H1 (cell line): ENCODE measurements around the gene IGSF5. TPM values are rescaled to one million over a fixed set of nuclear protein-coding genes. Genes with fewer than 3 reads are reported as not detected.

ENCODE experiments used
- CTCF ChIA-PET: fragments of 300-600 bp; sonication (Branson Sonifier 250); formaldehyde crosslinking; loops from one replicate; lab custom pipeline; 2021; ENCODE audit not compliant: partially characterized antibody; lab: Charles Lee
- POLR2A ChIA-PET: fragments of 300-600 bp; sonication (Branson Sonifier 250); formaldehyde crosslinking; loops from one replicate; lab custom pipeline; 2021; ENCODE audit warnings: inconsistent platforms; ENCODE audit not compliant: partially characterized antibody; lab: Charles Lee
- DNase-seq, 2 experiments: peaks; one replicate each; pipeline versions ENCODE4 v3.0.0 to v3.0.0-alpha.2; 2010 to 2022; ENCODE audit warnings: low spot score in 2 of 2, low read depth in 1 of 2, mixed read lengths in 1 of 2
- FAIRE-seq: peaks from 2 replicates; lab custom pipeline; 2011; peaks lifted over from hg19 to GRCh38; lab: Jason Lieb, UNC
- H2AFZ ChIP-seq: 2 replicates; pipeline ENCODE4 v1.8.1; 2012; ENCODE audit warnings: low read length, inconsistent platforms
- H2AK5ac ChIP-seq: 2 replicates; pipeline ENCODE4 v1.6.1; 2013; ENCODE audit warnings: low read depth, low read length
- H2BK120ac ChIP-seq: replicated peaks from 2 replicates; pipeline ENCODE3; 2013; ENCODE audit warnings: low read depth, low read length, inconsistent platforms
- H2BK12ac ChIP-seq: 2 replicates; pipeline ENCODE4 v1.6.1; 2013; ENCODE audit warnings: low read depth, low read length
- H2BK15ac ChIP-seq: 2 replicates; pipeline ENCODE4 v1.6.1; 2013; ENCODE audit warnings: low read length
- H2BK20ac ChIP-seq: 2 replicates; pipeline ENCODE4 v1.6.1; 2013; ENCODE audit warnings: low read length
- H2BK5ac ChIP-seq: 2 replicates; pipeline ENCODE4 v1.6.1; 2013; ENCODE audit warnings: low read depth, low read length
- H3K14ac ChIP-seq: 2 replicates; pipeline ENCODE4 v1.6.1; 2013; ENCODE audit warnings: inconsistent platforms; ENCODE audit not compliant: insufficient read length
- H3K18ac ChIP-seq: 2 replicates; pipeline ENCODE4 v1.6.1; 2013; ENCODE audit warnings: low read length; ENCODE audit errors: extremely low read depth
- H3K23ac ChIP-seq: 2 replicates; pipeline ENCODE4 v1.6.1; 2013; ENCODE audit warnings: inconsistent platforms; ENCODE audit not compliant: insufficient read length
- H3K23me2 ChIP-seq: 2 replicates; pipeline ENCODE4 v1.6.1; 2013; ENCODE audit warnings: low read depth, low read length
- H3K27ac ChIP-seq: 2 replicates; pipeline ENCODE4 v1.6.1; 2011; ENCODE audit warnings: low read depth, low read length, inconsistent platforms
- H3K27me3 ChIP-seq, 4 experiments: replicated peaks in 1 of 4; 1 replicate in 1 of 4; 2 replicates in 3 of 4; pipeline versions ENCODE4 v1.6.1 to v1.8.1; 2011 to 2013; ENCODE audit warnings: low read length in 3 of 4, mild to moderate bottlenecking in 3 of 4, inconsistent platforms in 2 of 4, mixed read lengths in 2 of 4, moderate library complexity in 1 of 4; ENCODE audit not compliant: control insufficient read depth in 3 of 4, insufficient read depth in 3 of 4; ENCODE audit errors: extremely low read depth in 1 of 4
- H3K36me3 ChIP-seq, 4 experiments: 2 replicates each; pipeline versions ENCODE4 v1.6.1 to v1.8.1; 2011 to 2013; ENCODE audit warnings: mild to moderate bottlenecking in 4 of 4, low read length in 3 of 4, moderate library complexity in 2 of 4, control low read depth in 1 of 4, inconsistent platforms in 1 of 4; ENCODE audit not compliant: insufficient read depth in 4 of 4, control insufficient read depth in 2 of 4
- H3K4ac ChIP-seq: replicated peaks from 2 replicates; pipeline ENCODE3; 2013; ENCODE audit warnings: low read length, low read depth, mixed read lengths, inconsistent platforms; ENCODE audit not compliant: insufficient read length
- H3K4me1 ChIP-seq, 4 experiments: replicated peaks in 1 of 4; 1 replicate in 1 of 4; 2 replicates in 3 of 4; pipeline versions ENCODE4 v1.6.1 to v1.8.1; 2011 to 2013; ENCODE audit warnings: low read length in 3 of 4, inconsistent platforms in 2 of 4, mixed read lengths in 1 of 4; ENCODE audit not compliant: insufficient read depth in 4 of 4, control insufficient read depth in 3 of 4
- H3K4me2 ChIP-seq, 2 experiments: 2 replicates each; pipeline versions ENCODE4 v1.6.1 to v1.8.1; 2011 to 2013; ENCODE audit warnings: low read depth in 2 of 2, low read length in 2 of 2, control low read depth in 1 of 2, inconsistent platforms in 1 of 2, mild to moderate bottlenecking in 1 of 2; ENCODE audit not compliant: insufficient read depth in 1 of 2
- H3K4me3 ChIP-seq, 4 experiments: fragments of 200-600, 300-600 bp in 1 of 4; sonication (generic), shearing (Covaris generic), sonication (Bioruptor Twin) in 1 of 4; 2 replicates each; pipeline versions ENCODE4 v1.5.1 to v1.8.1; 2011 to 2016; ENCODE audit warnings: low read length in 4 of 4, low read depth in 3 of 4, control low read depth in 2 of 4, inconsistent platforms in 2 of 4, mild to moderate bottlenecking in 2 of 4, mixed read lengths in 1 of 4, moderate library complexity in 1 of 4; ENCODE audit not compliant: insufficient read depth in 2 of 4; ENCODE audit errors: extremely low read depth in 1 of 4
- H3K56ac ChIP-seq: replicated peaks from 2 replicates; pipeline ENCODE3; 2013; ENCODE audit warnings: low read depth, mild to moderate bottlenecking, mixed read lengths, low read length, inconsistent platforms; ENCODE audit not compliant: insufficient read length
- H3K79me1 ChIP-seq: 2 replicates; pipeline ENCODE4 v1.6.1; 2013; ENCODE audit warnings: low read depth, low read length, control low read depth
- H3K79me2 ChIP-seq, 2 experiments: 2 replicates each; pipeline versions ENCODE4 v1.6.1 to v1.8.1; 2012 to 2013; ENCODE audit warnings: low read length in 2 of 2, mild to moderate bottlenecking in 2 of 2, inconsistent platforms in 1 of 2; ENCODE audit not compliant: insufficient read depth in 2 of 2, control insufficient read depth in 1 of 2
- H3K9ac ChIP-seq, 4 experiments: replicated peaks in 1 of 4; 1 replicate in 1 of 4; 2 replicates in 3 of 4; pipeline versions ENCODE4 v1.6.1 to v1.8.1; 2011 to 2013; ENCODE audit warnings: low read depth in 3 of 4, low read length in 3 of 4, control low read depth in 2 of 4, mild to moderate bottlenecking in 2 of 4, moderate library complexity in 2 of 4, inconsistent platforms in 1 of 4; ENCODE audit errors: extremely low read depth in 1 of 4
- H3K9me3 ChIP-seq, 2 experiments: 2 replicates each; pipeline versions ENCODE4 v1.6.1 to v1.8.1; 2012 to 2013; ENCODE audit warnings: mild to moderate bottlenecking in 2 of 2, moderate library complexity in 2 of 2, control low read depth in 1 of 2, inconsistent platforms in 1 of 2, low read depth in 1 of 2, low read length in 1 of 2, mixed read lengths in 1 of 2; ENCODE audit not compliant: insufficient read depth in 2 of 2
- H4K20me1 ChIP-seq, 2 experiments: replicated peaks in 1 of 2; 2 replicates each; pipeline versions ENCODE3 to v1.8.1; 2011 to 2013; ENCODE audit warnings: inconsistent platforms in 2 of 2, low read length in 2 of 2, mild to moderate bottlenecking in 1 of 2; ENCODE audit not compliant: insufficient read depth in 2 of 2, control insufficient read depth in 1 of 2
- H4K5ac ChIP-seq: 2 replicates; pipeline ENCODE4 v1.6.1; 2013; ENCODE audit warnings: low read length, low read depth, mixed read lengths, inconsistent platforms; ENCODE audit not compliant: insufficient read length
- H4K8ac ChIP-seq: 2 replicates; pipeline ENCODE4 v1.8.0; 2013; ENCODE audit warnings: mild to moderate bottlenecking, moderate library complexity, low read length, inconsistent platforms; ENCODE audit not compliant: insufficient read depth; ENCODE audit errors: extremely low read depth
- H4K91ac ChIP-seq: replicated peaks from 2 replicates; pipeline ENCODE3; 2013; ENCODE audit warnings: low read length, mixed read lengths, inconsistent platforms; ENCODE audit not compliant: insufficient read length
- ASH2L ChIP-seq: fragments of 200-600, 300-600 bp; sonication (generic); IDR thresholded peaks from one replicate; pipeline ENCODE4 v1.7.1; 2017; ENCODE audit warnings: low read length
- BACH1 ChIP-seq: IDR thresholded peaks from 2 replicates; pipeline ENCODE4 v1.6.1; 2012; ENCODE audit warnings: low read length, improper control_type of control experiment
- JUN ChIP-seq: IDR thresholded peaks from 2 replicates; pipeline ENCODE4 v1.6.1; 2011; ENCODE audit warnings: low read depth, mild to moderate bottlenecking, improper control_type of control experiment, low read length
- POLR2AphosphoS5 ChIP-seq: IDR thresholded peaks from 2 replicates; pipeline ENCODE4 v1.6.1; 2011; ENCODE audit warnings: low read depth, low read length
- RAD21 ChIP-seq, 2 experiments: IDR thresholded peaks in 1 of 2; conservative IDR thresholded peaks in 1 of 2; 2 replicates each; pipeline ENCODE4 v1.6.1; 2011; ENCODE audit warnings: low read depth in 2 of 2, low read length in 2 of 2, improper control_type of control experiment in 1 of 2, inconsistent platforms in 1 of 2, mild to moderate bottlenecking in 1 of 2, moderate library complexity in 1 of 2
- SRF ChIP-seq: IDR thresholded peaks from 2 replicates; pipeline ENCODE4 v1.6.1; 2011; ENCODE audit warnings: mild to moderate bottlenecking, low read depth, low read length, moderate library complexity
- YY1 ChIP-seq: IDR thresholded peaks from 2 replicates; pipeline ENCODE4 v1.6.1; 2011; ENCODE audit warnings: low read depth, mild to moderate bottlenecking, low read length
- WGBS, 2 experiments: shearing (Covaris generic) in 1 of 2; methylation state at CpG; one replicate each; pipeline versions ENCODE4 v1.1.6 to v1.1.7; 2013 to 2015; ENCODE audit warnings: low lambda C conversion rate in 2 of 2, mixed read lengths in 2 of 2, inconsistent platforms in 1 of 2, low coverage in 1 of 2, missing lambda C conversion rate in 1 of 2; ENCODE audit not compliant: insufficient replicate concordance in 2 of 2, insufficient coverage in 1 of 2, insufficient read length in 1 of 2; ENCODE audit errors: extremely low coverage in 1 of 2, missing lambda C conversion rate in 1 of 2; 5-methylcytosine and 5-hydroxymethylcytosine counted together
- polyA plus RNA-seq, 7 experiments: library from polyadenylated mRNA; depleted of rRNA in 3 of 7; stranded (reverse) in 5 of 7; unstranded in 2 of 7; fragments of >200 nt in 5 of 7; fragments of 200-250 nt in 2 of 7; gene quantifications; 1 replicate in 5 of 7; 2 replicates in 1 of 7; 4 replicates in 1 of 7; pipeline versions ENCODE4 v1.2.1 to v1.2.3, GENCODE V29; 2011 to 2013; ENCODE audit warnings: missing spikeins in 2 of 7, mixed read lengths in 2 of 7
- total RNA-seq: library from RNA; stranded (reverse); fragmentation: NEBNext Ultra II Directional; extraction: Animal tissue kit (Norgen Biotek cat#: 25700); gene quantifications from 2 replicates; pipeline ENCODE4 v1.2.1, GENCODE V29; 2021
- TF ChIP-seq, protein P1 (sequence below): IDR thresholded peaks from 2 replicates; pipeline ENCODE4 v1.6.1; 2012; ENCODE audit warnings: low read length, inconsistent platforms
- TF ChIP-seq, protein P2 (sequence below): IDR thresholded peaks from 2 replicates; pipeline ENCODE4 v1.6.1; 2011; ENCODE audit warnings: low read length, improper control_type of control experiment

IGSF5 gene
- total and polyA plus RNA-seq, 2 of the 8 experiments (the other 6 are each of a cell fraction or from before 2014, with no cell fraction given), result 4.4 to 5.4 TPM

DNA sequence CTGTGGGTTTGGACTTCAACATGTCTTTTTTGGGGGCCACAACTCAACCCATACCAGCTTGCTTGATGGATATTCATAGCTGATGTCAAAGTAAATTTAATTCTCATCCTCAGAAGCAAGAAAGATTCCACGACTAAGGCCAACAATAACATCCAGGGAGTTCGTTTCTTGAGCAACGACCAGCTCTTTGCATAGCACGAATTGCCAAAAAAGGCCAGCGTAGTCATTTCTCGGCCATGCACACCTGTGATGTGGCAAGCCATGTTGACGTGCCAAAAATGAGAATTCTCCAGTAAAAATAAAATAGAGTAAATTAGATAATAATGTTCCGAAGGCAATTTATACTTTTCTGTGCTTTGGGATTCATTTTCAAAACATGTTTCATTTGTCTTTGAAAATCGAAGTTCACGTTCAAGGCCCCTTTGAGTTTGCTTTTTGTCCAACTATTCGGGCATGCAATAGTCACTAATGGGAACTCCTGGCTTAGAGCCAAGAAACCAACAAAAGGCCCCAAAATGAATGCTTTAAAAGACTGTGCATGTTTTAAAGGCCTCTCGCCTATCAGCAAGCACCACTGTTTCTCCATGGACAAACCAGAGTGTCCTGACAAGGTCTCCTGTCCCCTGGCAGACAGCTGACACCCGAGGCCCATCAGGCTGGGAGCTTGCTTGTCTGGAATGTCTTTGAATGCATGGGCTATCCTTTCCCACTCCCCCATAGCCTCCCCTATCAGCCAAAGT, 14.4 kb upstream of the IGSF5 start:
- H3K18ac ChIP-seq, result no peak overlapping the region
- H4K91ac ChIP-seq, result no peak overlapping the region
- no peak overlapping the region for H3K4ac ChIP-seq
- DNase-seq (no peak), FAIRE-seq (no peak)
- H4K8ac ChIP-seq, result no peak overlapping the region
- H3K4me2 ChIP-seq, result no peak overlapping the region
- H3K9me3 ChIP-seq, result no peaks in the 10 kb centered on the region; a peak in 1 of 4 replicates
- H3K14ac ChIP-seq, result no peak overlapping the region
- H4K20me1 ChIP-seq, result peaks cover 0 to 3% of the 10 kb centered on the region in 2 experiments
- H3K27me3 ChIP-seq, result no peaks in the 10 kb centered on the region
- no peaks in the 10 kb centered on the region for H3K23me2 ChIP-seq
- ChIA-PET CTCF (interaction anchor here (0.6 to 1.4 kb wide), 3 partner anchors 14 to 56 kb away, joined by 3 read pairs; no protein-coding TSS in a partner anchor), POLR2A (interaction anchor here (0.8 kb wide), 1 partner anchor 204 kb away, joined by 3 read pairs; no protein-coding TSS in a partner anchor)
- H3K79me1 ChIP-seq, result no peaks in the 10 kb centered on the region
- no peak overlapping the region for H2AFZ ChIP-seq
- H3K4me1 ChIP-seq, result 0 out of 7 replicates have a peak, but pooled peaks cover 0 to 3% (median 0%) of the 10 kb centered on the region in 4 experiments
- H4K5ac ChIP-seq, result no peak overlapping the region
- no peaks in the 10 kb centered on the region for H3K79me2 ChIP-seq
- WGBS, 2 experiments, result 94% methylated on average over 13 of the region's 13 CpGs; no CpG with 5 or more reads in 1 of the 2 experiments
- no peak overlapping the region for H2BK20ac ChIP-seq
- H2BK5ac ChIP-seq, result no peak overlapping the region
- no peak overlapping the region for H3K9ac ChIP-seq
- no peak overlapping the region for H3K4me3 ChIP-seq
- 0 out of 8 replicates have a peak, but pooled peaks cover 0 to 4% (median 0%) of the 10 kb centered on the region in 4 experiments for H3K36me3 ChIP-seq
- no peak overlapping the region for H2AK5ac ChIP-seq
- no peak overlapping the region for H3K27ac ChIP-seq
- no peak overlapping the region for H2BK12ac ChIP-seq
- no peak overlapping the region for H2BK15ac ChIP-seq
- no peak overlapping the region for H2BK120ac ChIP-seq
- no peak overlapping the region for H3K56ac ChIP-seq
- no peak overlapping the region for H3K23ac ChIP-seq
- TF ChIP-seq, protein P1, sequence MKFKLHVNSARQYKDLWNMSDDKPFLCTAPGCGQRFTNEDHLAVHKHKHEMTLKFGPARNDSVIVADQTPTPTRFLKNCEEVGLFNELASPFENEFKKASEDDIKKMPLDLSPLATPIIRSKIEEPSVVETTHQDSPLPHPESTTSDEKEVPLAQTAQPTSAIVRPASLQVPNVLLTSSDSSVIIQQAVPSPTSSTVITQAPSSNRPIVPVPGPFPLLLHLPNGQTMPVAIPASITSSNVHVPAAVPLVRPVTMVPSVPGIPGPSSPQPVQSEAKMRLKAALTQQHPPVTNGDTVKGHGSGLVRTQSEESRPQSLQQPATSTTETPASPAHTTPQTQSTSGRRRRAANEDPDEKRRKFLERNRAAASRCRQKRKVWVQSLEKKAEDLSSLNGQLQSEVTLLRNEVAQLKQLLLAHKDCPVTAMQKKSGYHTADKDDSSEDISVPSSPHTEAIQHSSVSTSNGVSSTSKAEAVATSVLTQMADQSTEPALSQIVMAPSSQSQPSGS, result no peak
- TF ChIP-seq ASH2L (no peak), BACH1 (no peak), POLR2AphosphoS5 (no peak), SRF (no peak), YY1 (no peak), JUN (no peak), RAD21 (IDR thresholded peaks at IDR 0.05 in 1 of 2, conservative IDR thresholded peaks at IDR 0.05 in 1 of 2; ENCODE audit: low read depth in 2 of 2, low read length in 2 of 2) (no peak)
- TF ChIP-seq, protein P2, sequence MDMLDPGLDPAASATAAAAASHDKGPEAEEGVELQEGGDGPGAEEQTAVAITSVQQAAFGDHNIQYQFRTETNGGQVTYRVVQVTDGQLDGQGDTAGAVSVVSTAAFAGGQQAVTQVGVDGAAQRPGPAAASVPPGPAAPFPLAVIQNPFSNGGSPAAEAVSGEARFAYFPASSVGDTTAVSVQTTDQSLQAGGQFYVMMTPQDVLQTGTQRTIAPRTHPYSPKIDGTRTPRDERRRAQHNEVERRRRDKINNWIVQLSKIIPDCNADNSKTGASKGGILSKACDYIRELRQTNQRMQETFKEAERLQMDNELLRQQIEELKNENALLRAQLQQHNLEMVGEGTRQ, result no peak
